HepG2 (cell line): ENCODE measurements around the gene FGGY. TPM values are rescaled to one million over a fixed set of nuclear protein-coding genes. Genes with fewer than 3 reads are reported as not detected.

Experiments used
- BRCA1 ChIP-seq: sonication (generic); formaldehyde crosslinking; IDR thresholded peaks from 2 replicates; pipeline ENCODE4 v1.4.0; 2020; ENCODE audit warnings: missing genetic modification reagents
- CEBPG ChIP-seq: IDR thresholded peaks from 2 replicates; pipeline ENCODE4 v1.6.1; 2016
- ELF1 ChIP-seq: sonication (generic); formaldehyde crosslinking; IDR thresholded peaks from 2 replicates; pipeline ENCODE4 v1.4.0; 2020; ENCODE audit warnings: missing genetic modification reagents
- HES4 ChIP-seq: sonication (generic); formaldehyde crosslinking; IDR thresholded peaks from 2 replicates; pipeline ENCODE4 v1.9.0; 2021; ENCODE audit warnings: mild to moderate bottlenecking, missing genetic modification reagents, borderline replicate concordance
- JDP2 ChIP-seq: sonication (generic); formaldehyde crosslinking; IDR thresholded peaks from 2 replicates; pipeline ENCODE4 v1.8.1; 2022; ENCODE audit warnings: missing genetic modification reagents, borderline replicate concordance
- MAFK ChIP-seq, 2 experiments: IDR thresholded peaks in 1 of 2; conservative IDR thresholded peaks in 1 of 2; 2 replicates each; pipeline ENCODE4 v1.6.1; 2011; ENCODE audit warnings: improper control_type of control experiment in 2 of 2, low read length in 2 of 2
- MBD4 ChIP-seq: IDR thresholded peaks from 2 replicates; pipeline ENCODE4 v1.6.1; 2012; ENCODE audit warnings: low read length, inconsistent platforms, borderline replicate concordance
- NCOA1 ChIP-seq: sonication (generic); formaldehyde crosslinking; IDR thresholded peaks from 2 replicates; pipeline ENCODE4 v1.9.0; 2021; ENCODE audit warnings: missing genetic modification reagents
- NR2F2 ChIP-seq: IDR thresholded peaks from 2 replicates; pipeline ENCODE4 v1.6.1; 2012; ENCODE audit warnings: low read depth, inconsistent platforms, borderline replicate concordance
- ONECUT2 ChIP-seq: sonication (generic); formaldehyde crosslinking; IDR thresholded peaks from 2 replicates; pipeline ENCODE4 v1.4.0; 2020; ENCODE audit warnings: missing genetic modification reagents
- PHF20 ChIP-seq: sonication (generic); formaldehyde crosslinking; IDR thresholded peaks from 2 replicates; pipeline ENCODE4 v1.5.0; 2020; ENCODE audit warnings: mild to moderate bottlenecking, missing genetic modification reagents
- PPARG ChIP-seq: conservative IDR thresholded peaks from 2 replicates; pipeline ENCODE4 v1.6.1; 2016; ENCODE audit warnings: missing biosample characterization, missing genetic modification reagents
- PTBP1 ChIP-seq: fragments of 200-400 bp; formaldehyde crosslinking; IDR thresholded peaks from 2 replicates; pipeline ENCODE4 v1.6.1; 2018; ENCODE audit warnings: low read length, low read depth; ENCODE audit not compliant: poor library complexity, severe bottlenecking
- SOX13 ChIP-seq, 3 experiments: fragments of 450-650 bp in 1 of 3; sonication (generic) in 1 of 3; formaldehyde crosslinking in 1 of 3; IDR thresholded peaks in 2 of 3; conservative IDR thresholded peaks in 1 of 3; 2 replicates each; pipeline versions ENCODE4 v1.5.0 to v1.6.1; 2016 to 2020; ENCODE audit warnings: antibody characterized with exemption in 1 of 3, mild to moderate bottlenecking in 1 of 3, missing compliant biosample characterization in 1 of 3, missing genetic modification reagents in 1 of 3, moderate library complexity in 1 of 3
- TOE1 ChIP-seq: sonication (generic); formaldehyde crosslinking; IDR thresholded peaks from 2 replicates; pipeline ENCODE4 v1.4.0; 2020; ENCODE audit warnings: mild to moderate bottlenecking, missing genetic modification reagents
- ZBTB7A ChIP-seq: sonication (generic); formaldehyde crosslinking; IDR thresholded peaks from 2 replicates; pipeline ENCODE4 v1.8.0; 2022; ENCODE audit warnings: mild to moderate bottlenecking, missing genetic modification reagents
- ZNF567 ChIP-seq: sonication (generic); formaldehyde crosslinking; IDR thresholded peaks from 2 replicates; pipeline ENCODE4 v1.8.1; 2023; ENCODE audit warnings: mild to moderate bottlenecking, missing genetic modification reagents, borderline replicate concordance
- ZNF709 ChIP-seq: sonication (generic); formaldehyde crosslinking; IDR thresholded peaks from 2 replicates; pipeline ENCODE4 v1.5.0; 2020; ENCODE audit warnings: mild to moderate bottlenecking, missing genetic modification reagents
- ZNF850 ChIP-seq: sonication (generic); formaldehyde crosslinking; conservative IDR thresholded peaks from 2 replicates; pipeline ENCODE4 v1.9.0; 2021; ENCODE audit warnings: mild to moderate bottlenecking, missing genetic modification reagents
- polyA plus RNA-seq, 8 experiments: library from polyadenylated mRNA; depleted of rRNA in 3 of 8; stranded (reverse) in 7 of 8; unstranded in 1 of 8; fragments of >200 nt; fragmentation: Illumina TruSeq in 4 of 8; extraction: Trizol in 4 of 8; gene quantifications; 2 replicates each; pipeline versions ENCODE4 v1.2.1 to v1.2.3, GENCODE V29; 2011 to 2016; ENCODE audit warnings: low read depth in 4 of 8, missing spikeins in 1 of 8, mixed read lengths in 1 of 8; ENCODE audit not compliant: insufficient read depth in 1 of 8
- total RNA-seq, 5 experiments: library from RNA; depleted of rRNA; stranded (reverse); fragments of >200 nt; fragmentation: Illumina TruSeq; extraction: Trizol; gene quantifications; 2 replicates each; pipeline ENCODE4 v1.2.3, GENCODE V29; 2016; ENCODE audit warnings: low read depth in 1 of 5
- TF ChIP-seq, protein P1 (sequence below): sonication (generic); formaldehyde crosslinking; IDR thresholded peaks from 2 replicates; pipeline ENCODE4 v1.4.0; 2020; ENCODE audit warnings: mild to moderate bottlenecking, missing genetic modification reagents
- TF ChIP-seq, protein P2 (sequence below): sonication (generic); formaldehyde crosslinking; IDR thresholded peaks from 2 replicates; pipeline ENCODE4 v1.5.0; 2020; ENCODE audit warnings: missing genetic modification reagents

Gene FGGY
- total and polyA plus RNA-seq, 2 of the 13 experiments (the other 11 are each of a cell fraction or from before 2014, with no cell fraction given): 15.7 to 27.5 TPM

DNA sequence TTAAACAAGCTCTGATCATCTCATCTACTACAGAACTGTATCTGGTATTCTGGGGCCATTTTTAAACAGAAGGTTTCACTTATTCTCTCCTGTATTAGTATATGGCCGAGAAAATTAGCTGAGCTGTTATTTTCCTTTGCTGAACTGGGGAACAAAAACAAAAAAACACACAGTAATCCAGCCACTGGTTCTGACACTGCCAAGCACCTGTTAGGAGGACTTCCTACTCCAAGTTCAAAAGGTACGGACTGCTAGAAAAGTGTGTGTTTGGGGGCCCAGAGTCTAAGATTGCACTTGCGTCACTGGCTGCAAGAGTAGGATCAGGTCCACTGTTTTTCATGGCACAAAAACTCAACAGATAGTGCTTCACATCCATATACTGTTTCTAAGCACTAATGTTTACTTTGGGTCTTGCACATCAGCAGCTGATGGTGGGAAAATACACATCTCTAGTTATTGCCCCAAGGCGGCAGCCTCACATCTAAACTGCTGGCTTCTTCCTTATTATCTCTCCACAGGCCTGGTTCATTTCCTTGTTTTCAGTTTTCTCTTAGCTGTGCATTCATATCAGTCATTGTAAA lies 226.1 kb downstream of the FGGY start (continued):
- TF ChIP-seq SOX13 (IDR thresholded peaks at IDR 0.05) (0 out of 2 replicates have a peak, but pooled peaks have one; percentile 13), SOX13 (CRISPR knock-in tag; conservative IDR thresholded peaks at IDR 0.05 in 1 of 2, IDR thresholded peaks at IDR 0.05 in 1 of 2) (peak in 1 of 2 experiments; percentile 82; a peak in 2 of 4 replicates), ZNF850 (no peak), BRCA1 (CRISPR knock-in tag) (no peak), MAFK (conservative IDR thresholded peaks at IDR 0.05 in 1 of 2, IDR thresholded peaks at IDR 0.05 in 1 of 2; ENCODE audit: low read length in 2 of 2) (peak; percentile 66 to 80), ZBTB7A (no peak), ZNF709 (peak; percentile 53; the same call in 1 of the 2 replicates), ELF1 (CRISPR knock-in tag) (0 out of 2 replicates have a peak, but pooled peaks have one; percentile 24), PTBP1 (no peak), JDP2 (CRISPR knock-in tag) (no peak), ONECUT2 (CRISPR knock-in tag) (no peak), ZNF567 (CRISPR knock-in tag) (no peak), PPARG (CRISPR knock-in tag) (no peak; the same call in 1 of the 2 replicates), CEBPG (CRISPR knock-in tag) (peak; percentile 88), TOE1 (CRISPR knock-in tag) (no peak), NR2F2 (no peak), NCOA1 (CRISPR knock-in tag) (no peak), HES4 (CRISPR knock-in tag) (no peak), MBD4 (peak; percentile 73; the same call in 1 of the 2 replicates), PHF20 (no peak)
- TF ChIP-seq, protein P1, sequence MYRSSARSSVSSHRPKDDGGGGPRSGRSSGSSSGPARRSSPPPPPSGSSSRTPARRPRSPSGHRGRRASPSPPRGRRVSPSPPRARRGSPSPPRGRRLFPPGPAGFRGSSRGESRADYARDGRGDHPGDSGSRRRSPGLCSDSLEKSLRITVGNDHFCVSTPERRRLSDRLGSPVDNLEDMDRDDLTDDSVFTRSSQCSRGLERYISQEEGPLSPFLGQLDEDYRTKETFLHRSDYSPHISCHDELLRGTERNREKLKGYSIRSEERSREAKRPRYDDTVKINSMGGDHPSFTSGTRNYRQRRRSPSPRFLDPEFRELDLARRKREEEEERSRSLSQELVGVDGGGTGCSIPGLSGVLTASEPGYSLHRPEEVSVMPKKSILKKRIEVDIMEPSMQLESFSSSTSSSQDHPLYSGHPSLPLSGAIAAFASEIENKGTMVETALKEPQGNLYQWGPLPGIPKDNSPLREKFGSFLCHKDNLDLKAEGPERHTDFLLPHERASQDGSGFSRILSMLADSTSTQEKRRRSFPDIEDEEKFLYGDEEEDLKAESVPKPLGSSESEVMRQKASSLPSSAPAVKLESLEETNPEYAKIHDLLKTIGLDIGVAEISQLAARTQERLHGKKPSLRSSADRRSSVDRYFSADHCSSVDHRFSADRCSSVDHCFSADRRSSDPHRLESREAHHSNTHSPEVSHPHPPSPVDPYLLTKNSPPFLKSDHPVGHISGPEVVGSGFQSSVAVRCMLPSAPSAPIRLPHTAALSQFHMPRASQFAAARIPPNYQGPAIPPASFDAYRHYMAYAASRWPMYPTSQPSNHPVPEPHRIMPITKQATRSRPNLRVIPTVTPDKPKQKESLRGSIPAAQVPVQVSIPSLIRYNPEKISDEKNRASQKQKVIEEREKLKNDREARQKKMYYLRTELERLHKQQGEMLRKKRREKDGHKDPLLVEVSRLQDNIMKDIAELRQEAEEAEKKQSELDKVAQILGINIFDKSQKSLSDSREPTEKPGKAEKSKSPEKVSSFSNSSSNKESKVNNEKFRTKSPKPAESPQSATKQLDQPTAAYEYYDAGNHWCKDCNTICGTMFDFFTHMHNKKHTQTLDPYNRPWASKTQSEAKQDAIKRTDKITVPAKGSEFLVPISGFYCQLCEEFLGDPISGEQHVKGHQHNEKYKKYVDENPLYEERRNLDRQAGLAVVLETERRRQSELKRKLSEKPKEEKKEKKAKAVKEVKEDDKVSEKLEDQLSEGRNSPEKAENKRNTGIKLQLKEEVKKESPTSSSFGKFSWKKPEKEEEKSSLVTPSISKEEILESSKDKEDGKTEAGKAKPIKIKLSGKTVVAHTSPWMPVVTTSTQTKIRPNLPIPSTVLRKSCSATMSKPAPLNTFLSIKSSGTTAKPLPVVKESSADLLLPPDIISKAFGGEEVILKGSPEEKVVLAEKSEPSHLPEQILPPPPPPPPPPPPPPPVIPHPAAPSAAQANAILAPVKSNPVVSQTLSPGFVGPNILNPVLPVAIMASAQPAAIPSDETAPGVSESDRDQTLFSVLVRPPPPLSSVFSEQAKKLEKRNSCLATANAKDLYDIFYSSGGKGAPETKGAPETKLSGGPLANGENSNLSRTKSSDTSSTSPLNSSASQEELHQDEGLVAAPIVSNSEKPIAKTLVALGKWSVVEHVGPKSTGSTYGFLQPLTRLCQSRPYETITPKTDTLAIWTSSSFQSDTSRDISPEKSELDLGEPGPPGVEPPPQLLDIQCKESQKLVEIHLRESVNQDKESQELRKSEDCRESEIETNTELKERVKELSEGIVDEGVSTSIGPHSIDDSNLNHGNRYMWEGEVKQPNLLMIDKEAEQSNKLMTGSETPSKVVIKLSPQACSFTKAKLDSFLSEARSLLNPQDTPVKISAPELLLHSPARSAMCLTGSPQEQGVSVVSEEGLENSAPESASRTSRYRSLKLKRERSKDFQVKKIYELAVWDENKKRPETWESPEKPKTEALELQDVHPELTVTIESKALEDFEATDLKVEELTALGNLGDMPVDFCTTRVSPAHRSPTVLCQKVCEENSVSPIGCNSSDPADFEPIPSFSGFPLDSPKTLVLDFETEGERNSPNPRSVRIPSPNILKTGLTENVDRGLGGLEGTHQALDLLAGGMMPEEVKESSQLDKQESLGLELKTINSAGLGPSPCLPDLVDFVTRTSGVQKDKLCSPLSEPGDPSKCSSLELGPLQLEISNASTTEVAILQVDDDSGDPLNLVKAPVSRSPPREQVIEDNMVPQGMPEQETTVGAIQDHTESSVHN (CRISPR knock-in tag): no peak
- TF ChIP-seq, protein P2, sequence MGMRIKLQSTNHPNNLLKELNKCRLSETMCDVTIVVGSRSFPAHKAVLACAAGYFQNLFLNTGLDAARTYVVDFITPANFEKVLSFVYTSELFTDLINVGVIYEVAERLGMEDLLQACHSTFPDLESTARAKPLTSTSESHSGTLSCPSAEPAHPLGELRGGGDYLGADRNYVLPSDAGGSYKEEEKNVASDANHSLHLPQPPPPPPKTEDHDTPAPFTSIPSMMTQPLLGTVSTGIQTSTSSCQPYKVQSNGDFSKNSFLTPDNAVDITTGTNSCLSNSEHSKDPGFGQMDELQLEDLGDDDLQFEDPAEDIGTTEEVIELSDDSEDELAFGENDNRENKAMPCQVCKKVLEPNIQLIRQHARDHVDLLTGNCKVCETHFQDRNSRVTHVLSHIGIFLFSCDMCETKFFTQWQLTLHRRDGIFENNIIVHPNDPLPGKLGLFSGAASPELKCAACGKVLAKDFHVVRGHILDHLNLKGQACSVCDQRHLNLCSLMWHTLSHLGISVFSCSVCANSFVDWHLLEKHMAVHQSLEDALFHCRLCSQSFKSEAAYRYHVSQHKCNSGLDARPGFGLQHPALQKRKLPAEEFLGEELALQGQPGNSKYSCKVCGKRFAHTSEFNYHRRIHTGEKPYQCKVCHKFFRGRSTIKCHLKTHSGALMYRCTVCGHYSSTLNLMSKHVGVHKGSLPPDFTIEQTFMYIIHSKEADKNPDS (CRISPR knock-in tag): peak; percentile 53; the same call in 1 of the 2 replicates
